H9 (cell line): Measurements from ENCODE around the gene RNF224. TPM values are rescaled to one million over a fixed set of nuclear protein-coding genes. Genes with fewer than 3 reads are reported as not detected.

Experiments used
- DNase-seq: peaks from one replicate; pipeline ENCODE4 v3.0.0-alpha.2; 2017
- H2AFZ ChIP-seq: one replicate; pipeline ENCODE4 v1.6.1; 2013; ENCODE audit warnings: mild to moderate bottlenecking, low read length, control low read depth, moderate library complexity
- H2AK5ac ChIP-seq: 2 replicates; pipeline ENCODE4 v1.6.1; 2013; ENCODE audit warnings: low read length, control low read depth, mixed read lengths; ENCODE audit not compliant: insufficient read length
- H2BK120ac ChIP-seq: one replicate; pipeline ENCODE4 v1.6.1; 2013; ENCODE audit warnings: low read depth, mild to moderate bottlenecking, low read length, control low read depth, inconsistent platforms; ENCODE audit not compliant: poor library complexity, severe bottlenecking
- H2BK12ac ChIP-seq: 2 replicates; pipeline ENCODE4 v1.6.1; 2013; ENCODE audit warnings: low read length, control low read depth, mixed read lengths, low read depth; ENCODE audit not compliant: insufficient read length
- H2BK15ac ChIP-seq: 2 replicates; pipeline ENCODE4 v1.6.1; 2013; ENCODE audit warnings: low read depth, low read length, control low read depth
- H2BK20ac ChIP-seq: one replicate; pipeline ENCODE4 v1.6.1; 2013; ENCODE audit warnings: low read depth, mild to moderate bottlenecking, low read length, control low read depth, inconsistent platforms; ENCODE audit not compliant: poor library complexity, severe bottlenecking
- H2BK5ac ChIP-seq: 2 replicates; pipeline ENCODE4 v1.6.1; 2013; ENCODE audit warnings: low read length, control low read depth, mixed read lengths; ENCODE audit not compliant: insufficient read length
- H3K14ac ChIP-seq: 2 replicates; pipeline ENCODE4 v1.6.1; 2013; ENCODE audit warnings: low read length, control low read depth; ENCODE audit not compliant: insufficient read depth
- H3K18ac ChIP-seq: 2 replicates; pipeline ENCODE4 v1.6.1; 2013; ENCODE audit warnings: low read depth, mild to moderate bottlenecking, mixed read lengths, low read length, control low read depth; ENCODE audit not compliant: insufficient read length
- H3K23ac ChIP-seq: 2 replicates; pipeline ENCODE4 v1.6.1; 2013; ENCODE audit warnings: low read length, control low read depth, mixed read lengths, low read depth; ENCODE audit not compliant: insufficient read length
- H3K23me2 ChIP-seq: 2 replicates; pipeline ENCODE4 v1.6.1; 2013; ENCODE audit warnings: low read depth, mild to moderate bottlenecking, mixed read lengths, low read length, control low read depth; ENCODE audit not compliant: insufficient read length, poor library complexity, severe bottlenecking
- H3K27ac ChIP-seq: 2 replicates; pipeline ENCODE4 v1.5.1; 2013; ENCODE audit warnings: low read length, control low read depth, mixed read lengths, low read depth; ENCODE audit not compliant: insufficient read length
- H3K27me3 ChIP-seq: 2 replicates; pipeline ENCODE4 v1.6.1; 2013; ENCODE audit warnings: low read length, control low read depth, inconsistent platforms; ENCODE audit not compliant: insufficient read depth
- H3K4ac ChIP-seq: 2 replicates; pipeline ENCODE4 v1.6.1; 2013; ENCODE audit warnings: low read depth, mild to moderate bottlenecking, control low read depth, inconsistent platforms, low read length, moderate library complexity
- H3K4me1 ChIP-seq: 2 replicates; pipeline ENCODE4 v1.6.1; 2013; ENCODE audit warnings: low read length, control low read depth, inconsistent platforms; ENCODE audit not compliant: insufficient read depth
- H3K4me2 ChIP-seq: 2 replicates; pipeline ENCODE4 v1.6.1; 2013; ENCODE audit warnings: low read length, control low read depth, mixed read lengths; ENCODE audit not compliant: insufficient read length, insufficient read depth
- H3K56ac ChIP-seq: 2 replicates; pipeline ENCODE4 v1.6.1; 2013; ENCODE audit warnings: low read depth, mild to moderate bottlenecking, mixed read lengths, low read length, control low read depth; ENCODE audit not compliant: insufficient read length
- H3K79me1 ChIP-seq: 2 replicates; pipeline ENCODE4 v1.6.1; 2013; ENCODE audit warnings: low read depth, mild to moderate bottlenecking, moderate library complexity, low read length, control low read depth, inconsistent platforms; ENCODE audit not compliant: insufficient read depth, poor library complexity, severe bottlenecking
- H3K79me2 ChIP-seq: 2 replicates; pipeline ENCODE4 v1.6.1; 2013; ENCODE audit warnings: low read length, control low read depth, inconsistent platforms; ENCODE audit not compliant: insufficient read depth
- H3K9ac ChIP-seq: 2 replicates; pipeline ENCODE4 v1.6.1; 2013; ENCODE audit warnings: low read length, control low read depth, mixed read lengths; ENCODE audit not compliant: insufficient read length; ENCODE audit errors: extremely low read depth
- H3K9me3 ChIP-seq: one replicate; pipeline ENCODE4 v1.6.1; 2013; ENCODE audit warnings: low read depth, low read length, inconsistent platforms; ENCODE audit not compliant: control insufficient read depth
- H3T11ph ChIP-seq: one replicate; pipeline ENCODE4 v1.6.1; 2013; ENCODE audit warnings: mild to moderate bottlenecking, low read length, control low read depth, inconsistent platforms
- H4K20me1 ChIP-seq: one replicate; pipeline ENCODE4 v1.6.1; 2013; ENCODE audit not compliant: control insufficient read depth, insufficient read length, insufficient read depth
- H4K5ac ChIP-seq: 2 replicates; pipeline ENCODE4 v1.6.1; 2013; ENCODE audit warnings: low read depth, mild to moderate bottlenecking, mixed read lengths, low read length, control low read depth; ENCODE audit not compliant: insufficient read length
- H4K8ac ChIP-seq: replicated peaks from 2 replicates; pipeline ENCODE4 v1.6.1; 2013; ENCODE audit warnings: low read length, control low read depth, mixed read lengths, low read depth; ENCODE audit not compliant: insufficient read length
- H4K91ac ChIP-seq: 2 replicates; pipeline ENCODE4 v1.6.1; 2013; ENCODE audit warnings: low read depth, mild to moderate bottlenecking, moderate library complexity, mixed read lengths, low read length, control low read depth; ENCODE audit not compliant: insufficient read length
- H3K27ac Mint-ChIP-seq, 3 experiments: 2 replicates in 2 of 3; 3 replicates in 1 of 3; pipeline ENCODE4 v1.8.0; 2020 to 2021; ENCODE audit warnings: mixed read lengths in 3 of 3, mild to moderate bottlenecking in 1 of 3, moderate library complexity in 1 of 3
- H3K27me3 Mint-ChIP-seq: 2 replicates; pipeline ENCODE4 v1.8.0; 2021; ENCODE audit warnings: low read depth, mild to moderate bottlenecking, moderate library complexity, mixed read lengths
- H3K36me3 Mint-ChIP-seq, 3 experiments: 2 replicates in 2 of 3; 3 replicates in 1 of 3; pipeline ENCODE4 v1.8.0; 2020 to 2021; ENCODE audit warnings: low read depth in 3 of 3, mixed read lengths in 3 of 3; ENCODE audit not compliant: insufficient read depth in 1 of 3
- H3K4me1 Mint-ChIP-seq, 2 experiments: 2 replicates each; pipeline ENCODE4 v1.8.0; 2020; ENCODE audit warnings: mixed read lengths in 2 of 2
- H3K4me3 Mint-ChIP-seq, 2 experiments: 2 replicates in 1 of 2; 3 replicates in 1 of 2; pipeline ENCODE4 v1.8.0; 2020 to 2021; ENCODE audit warnings: mild to moderate bottlenecking in 2 of 2, mixed read lengths in 2 of 2, moderate library complexity in 1 of 2
- H3K9me3 Mint-ChIP-seq, 2 experiments: 2 replicates in 1 of 2; 3 replicates in 1 of 2; pipeline ENCODE4 v1.8.0; 2020; ENCODE audit warnings: mild to moderate bottlenecking in 2 of 2, mixed read lengths in 2 of 2, moderate library complexity in 1 of 2
- WGBS: extraction: QIAGEN DNeasy Blood & Tissue Kit; methylation state at CpG from one replicate; pipeline ENCODE4 v1.1.7; 2013; ENCODE audit warnings: missing lambda C conversion rate, low lambda C conversion rate, mixed read lengths; ENCODE audit not compliant: insufficient read length; ENCODE audit errors: extremely low coverage; 5-methylcytosine and 5-hydroxymethylcytosine counted together
- total RNA-seq: library from RNA; stranded (reverse); gene quantifications from 2 replicates; pipeline ENCODE4 v1.2.1, GENCODE V29; 2021
- TF ChIP-seq, protein P1 (sequence below): fragments of 200-600 bp; sonication (generic); conservative IDR thresholded peaks from 3 replicates; pipeline ENCODE4 v1.8.0; 2021; ENCODE audit warnings: antibody characterized with exemption, mild to moderate bottlenecking

RNF224 gene
- total RNA-seq, 1 experiment from 2014 or later = 0.15 TPM

DNA sequence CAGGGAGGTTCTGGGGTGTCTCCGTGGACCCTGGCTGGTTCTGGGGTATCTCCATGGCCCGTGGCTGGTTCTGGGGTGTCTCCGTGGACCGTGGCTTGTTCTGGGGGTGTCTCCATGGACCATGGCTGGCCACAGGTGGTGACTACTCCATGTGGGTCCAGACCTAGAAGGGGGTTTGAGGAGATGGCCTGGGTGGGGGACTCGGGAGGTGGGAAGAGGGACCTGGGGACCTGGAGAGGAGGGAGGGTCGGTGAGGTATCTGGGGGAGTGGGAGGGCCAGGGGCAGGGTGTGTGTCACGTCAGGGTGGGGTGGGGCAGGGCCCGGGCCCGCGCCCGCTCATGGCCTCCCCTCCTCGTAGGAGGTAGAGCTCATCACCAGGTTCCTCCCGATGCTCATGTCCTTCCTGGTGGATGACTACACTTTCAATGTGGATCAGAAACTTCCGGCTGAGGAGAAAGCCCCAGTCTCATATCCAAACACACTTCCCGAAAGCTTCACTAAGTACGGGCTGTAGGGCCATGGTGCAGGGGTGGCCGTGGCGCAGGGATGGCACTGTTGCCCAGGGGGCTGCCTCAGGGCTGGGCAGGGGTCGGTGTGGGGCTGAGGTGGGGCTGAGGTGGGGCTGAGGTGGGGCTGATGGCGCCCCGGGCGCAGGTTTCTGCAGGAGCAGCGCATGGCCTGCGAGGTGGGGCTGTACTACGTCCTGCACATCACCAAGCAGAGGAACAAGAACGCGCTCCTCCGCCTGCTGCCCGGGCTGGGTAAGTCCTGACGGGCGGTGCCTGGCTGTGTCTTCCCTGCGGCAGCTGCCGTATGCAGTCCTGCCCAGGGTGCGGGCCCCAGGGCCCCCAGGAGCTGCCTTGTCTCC is 39.5 kb downstream of the RNF224 start:
- H3K79me1 ChIP-seq = no peaks in the 10 kb centered on the region
- no peaks in the 10 kb centered on the region; the same call in 1 of the 2 replicates for H3K27me3 Mint-ChIP-seq

More for the DNA sequence above, 39.5 kb downstream of the RNF224 start:
- Histone ChIP-seq H4K91ac (no peak overlapping the region), H3T11ph (no peak overlapping the region), H3K18ac (no peak overlapping the region), H2AK5ac (no peak overlapping the region), H2BK20ac (no peak overlapping the region), H3K14ac (no peak overlapping the region), H3K56ac (no peak overlapping the region), H4K5ac (no peak overlapping the region), H3K4ac (no peak overlapping the region), H2BK5ac (no peak overlapping the region), H2BK120ac (no peak overlapping the region), H3K23me2 (no peaks in the 10 kb centered on the region), H2BK15ac (no peak overlapping the region), H4K8ac (no peak overlapping the region), H3K79me2 (no peaks in the 10 kb centered on the region), H3K9me3 (no peaks in the 10 kb centered on the region), H2BK12ac (no peak overlapping the region), H2AFZ (no peak overlapping the region), H3K4me1 (no peaks in the 10 kb centered on the region), H3K27ac (no peak overlapping the region), H4K20me1 (no peaks in the 10 kb centered on the region), H3K4me2 (no peak overlapping the region), H3K9ac (no peak overlapping the region), H3K27me3 (no peaks in the 10 kb centered on the region), H3K23ac (no peak overlapping the region)
- H3K4me1 Mint-ChIP-seq = 0 out of 4 replicates have a peak, but pooled peaks cover 0 to 1% of the 10 kb centered on the region in 2 experiments
- WGBS = no CpG with 5 or more reads among the region's 34 CpGs
- DNase-seq = no peak
- H3K9me3 Mint-ChIP-seq = no peaks in the 10 kb centered on the region; a peak in 1 of 5 replicates
- TF ChIP-seq, protein P1, sequence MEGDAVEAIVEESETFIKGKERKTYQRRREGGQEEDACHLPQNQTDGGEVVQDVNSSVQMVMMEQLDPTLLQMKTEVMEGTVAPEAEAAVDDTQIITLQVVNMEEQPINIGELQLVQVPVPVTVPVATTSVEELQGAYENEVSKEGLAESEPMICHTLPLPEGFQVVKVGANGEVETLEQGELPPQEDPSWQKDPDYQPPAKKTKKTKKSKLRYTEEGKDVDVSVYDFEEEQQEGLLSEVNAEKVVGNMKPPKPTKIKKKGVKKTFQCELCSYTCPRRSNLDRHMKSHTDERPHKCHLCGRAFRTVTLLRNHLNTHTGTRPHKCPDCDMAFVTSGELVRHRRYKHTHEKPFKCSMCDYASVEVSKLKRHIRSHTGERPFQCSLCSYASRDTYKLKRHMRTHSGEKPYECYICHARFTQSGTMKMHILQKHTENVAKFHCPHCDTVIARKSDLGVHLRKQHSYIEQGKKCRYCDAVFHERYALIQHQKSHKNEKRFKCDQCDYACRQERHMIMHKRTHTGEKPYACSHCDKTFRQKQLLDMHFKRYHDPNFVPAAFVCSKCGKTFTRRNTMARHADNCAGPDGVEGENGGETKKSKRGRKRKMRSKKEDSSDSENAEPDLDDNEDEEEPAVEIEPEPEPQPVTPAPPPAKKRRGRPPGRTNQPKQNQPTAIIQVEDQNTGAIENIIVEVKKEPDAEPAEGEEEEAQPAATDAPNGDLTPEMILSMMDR = no peak
- H3K36me3 Mint-ChIP-seq = peaks cover 12 to 59% (median 42%) of the 10 kb centered on the region in 3 experiments; a peak in 6 of 7 replicates
- no peak overlapping the region; a peak in 1 of 7 replicates for H3K27ac Mint-ChIP-seq
- H3K4me3 Mint-ChIP-seq = no peak overlapping the region
